GM12874 (cell line): ENCODE measurements around the gene MYCN.

Experiments
- CTCF ChIP-seq: IDR thresholded peaks from 2 replicates; pipeline ENCODE4 v1.5.1; 2011; ENCODE audit warnings: low read depth, mild to moderate bottlenecking, control low read depth, low read length, moderate library complexity; ENCODE audit not compliant: insufficient read depth

MYCN gene

GRCh38 chr2:15957881-15958713 lies 17.7 kb downstream of the MYCN start:
- TF ChIP-seq CTCF = no peak

DNA sequence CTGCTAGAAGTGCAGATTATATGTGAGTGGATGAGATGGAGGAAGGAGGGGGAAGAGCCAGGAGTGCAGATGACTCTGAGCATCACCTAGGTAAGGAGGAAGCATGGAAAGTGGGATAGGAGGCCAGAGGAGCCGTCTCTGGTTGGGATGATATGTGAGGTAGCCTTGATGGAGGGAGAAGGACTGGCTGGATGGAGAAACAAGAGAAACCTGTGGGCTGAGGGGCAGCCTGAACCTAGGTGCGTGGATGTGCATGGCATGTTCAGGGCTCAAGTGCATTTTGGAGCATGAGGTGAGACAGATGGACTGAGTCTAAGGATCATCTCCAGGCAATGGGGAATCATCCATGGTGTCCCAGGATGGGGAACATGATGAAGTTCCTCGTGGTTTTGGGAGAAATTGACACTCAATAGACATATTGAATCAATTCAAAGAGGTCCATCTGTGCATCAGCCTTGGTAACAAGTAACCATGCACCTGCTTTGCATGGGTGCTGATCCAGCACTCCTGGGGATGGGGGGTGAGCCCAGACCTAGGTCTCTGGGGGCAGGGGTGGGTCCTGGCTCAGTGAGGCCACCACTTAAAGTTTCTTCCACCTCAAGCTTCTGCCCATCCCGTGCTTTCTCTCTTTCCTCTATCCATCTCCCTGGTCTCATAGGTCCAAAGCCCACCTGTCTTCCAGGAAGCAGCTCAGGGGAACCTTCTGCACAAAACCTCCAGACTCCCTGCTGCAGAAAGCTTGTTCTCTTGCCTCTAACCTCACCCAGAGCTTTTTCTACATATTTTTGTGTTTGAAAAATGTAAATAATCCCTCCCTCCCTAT lies 19.2 kb downstream of the MYCN start:
- no peak for TF ChIP-seq CTCF

- TF ChIP-seq CTCF = no peak
These were observed 23.8 kb downstream of the MYCN start for GRCh38 chr2:15963977-15964670.

DNA sequence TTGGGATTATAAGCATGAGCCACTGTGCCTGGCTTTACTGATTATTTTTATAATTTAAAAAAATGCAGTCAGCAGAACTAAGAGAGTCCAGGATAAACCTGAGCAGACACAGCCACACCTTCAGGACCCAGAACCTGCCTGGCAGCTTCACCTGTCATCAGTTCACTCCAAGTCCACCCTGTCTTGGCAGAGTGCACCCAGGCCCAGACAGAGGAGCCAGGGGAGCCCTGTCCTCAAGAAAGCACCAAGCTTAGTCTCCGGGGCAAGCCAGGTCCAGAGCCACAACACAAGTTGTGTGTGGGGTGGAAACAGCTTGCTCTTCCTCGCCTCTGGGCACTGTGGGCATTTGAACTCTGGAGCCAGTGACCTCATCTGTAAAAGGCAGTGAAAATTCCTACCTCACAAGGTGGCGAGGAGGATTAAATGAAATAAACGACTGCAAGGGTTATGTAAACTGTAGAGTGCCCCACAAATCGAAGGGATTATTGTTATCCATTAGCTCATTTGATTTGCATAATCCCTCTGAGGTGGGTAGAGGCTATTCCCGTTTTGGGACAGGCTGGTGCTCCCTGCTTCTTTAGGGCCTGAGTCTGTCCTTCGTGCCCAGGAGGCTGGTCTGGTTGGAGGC lies 24.7 kb downstream of the MYCN start:
- TF ChIP-seq CTCF = no peak

DNA sequence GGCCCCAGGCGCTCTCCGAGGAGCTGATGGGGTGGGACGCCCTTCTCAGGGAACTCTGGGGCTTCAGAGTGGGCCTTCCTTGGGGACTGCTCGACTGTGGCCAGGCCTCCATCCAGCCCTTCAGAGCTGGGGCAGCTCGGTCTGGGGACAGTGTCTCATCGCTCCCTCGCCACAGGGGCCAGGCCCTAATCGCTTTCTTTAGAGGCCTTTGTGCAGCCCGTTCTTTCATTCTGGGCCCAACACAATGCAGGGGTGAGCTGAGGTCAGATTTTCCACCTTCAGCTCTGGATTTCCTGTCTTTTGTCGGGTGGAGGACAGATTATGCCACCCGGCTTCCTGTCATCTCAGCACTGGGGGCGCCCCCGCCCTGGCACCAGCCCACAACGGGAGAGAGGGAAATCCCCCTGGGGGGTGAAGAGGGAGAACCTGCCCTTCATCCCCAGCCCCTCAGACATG lies 25.2 kb downstream of the MYCN start:
- no peak for TF ChIP-seq CTCF

- TF ChIP-seq CTCF = no peak
These were observed 27.3 kb downstream of the MYCN start for GRCh38 chr2:15967415-15968279.
